Adrenal gland (tissue), 5 donors: ENCODE measurements around the gene RTN4IP1.

Experiments used
- CTCF ChIP-seq, 6 experiments: fragments of 450-650 bp in 4 of 6; fragments of 200-600 bp in 2 of 6; sonication (generic) in 1 of 6; IDR thresholded peaks; 1 replicate in 5 of 6; 2 replicates in 1 of 6; pipeline versions ENCODE4 v1.5.1 to v1.8.0; 2016 to 2021; ENCODE audit warnings: antibody characterized with exemption in 6 of 6, mild to moderate bottlenecking in 2 of 6, moderate library complexity in 1 of 6
- POLR2A ChIP-seq, 2 donors: fragments of 450-650 bp; IDR thresholded peaks; one replicate each; pipeline ENCODE4 v1.6.1; 2017; ENCODE audit warnings: antibody characterized with exemption in 2 of 2, mild to moderate bottlenecking in 2 of 2, moderate library complexity in 1 of 2
- donor health status: DM: no; HTN: no; CAD: no.

GRCh38 chr6:106617302-106617701, 12.0 kb downstream of the RTN4IP1 start:
- TF ChIP-seq CTCF (IDR thresholded peaks at IDR 0.05) (no peak), POLR2A (IDR thresholded peaks at IDR 0.05) (no peak)
